ENCODE measurements around the gene ITIH1. TPM values are rescaled to one million over a fixed set of nuclear protein-coding genes. Genes with fewer than 3 reads are reported as not detected.

The ITIH1 gene, protein sequence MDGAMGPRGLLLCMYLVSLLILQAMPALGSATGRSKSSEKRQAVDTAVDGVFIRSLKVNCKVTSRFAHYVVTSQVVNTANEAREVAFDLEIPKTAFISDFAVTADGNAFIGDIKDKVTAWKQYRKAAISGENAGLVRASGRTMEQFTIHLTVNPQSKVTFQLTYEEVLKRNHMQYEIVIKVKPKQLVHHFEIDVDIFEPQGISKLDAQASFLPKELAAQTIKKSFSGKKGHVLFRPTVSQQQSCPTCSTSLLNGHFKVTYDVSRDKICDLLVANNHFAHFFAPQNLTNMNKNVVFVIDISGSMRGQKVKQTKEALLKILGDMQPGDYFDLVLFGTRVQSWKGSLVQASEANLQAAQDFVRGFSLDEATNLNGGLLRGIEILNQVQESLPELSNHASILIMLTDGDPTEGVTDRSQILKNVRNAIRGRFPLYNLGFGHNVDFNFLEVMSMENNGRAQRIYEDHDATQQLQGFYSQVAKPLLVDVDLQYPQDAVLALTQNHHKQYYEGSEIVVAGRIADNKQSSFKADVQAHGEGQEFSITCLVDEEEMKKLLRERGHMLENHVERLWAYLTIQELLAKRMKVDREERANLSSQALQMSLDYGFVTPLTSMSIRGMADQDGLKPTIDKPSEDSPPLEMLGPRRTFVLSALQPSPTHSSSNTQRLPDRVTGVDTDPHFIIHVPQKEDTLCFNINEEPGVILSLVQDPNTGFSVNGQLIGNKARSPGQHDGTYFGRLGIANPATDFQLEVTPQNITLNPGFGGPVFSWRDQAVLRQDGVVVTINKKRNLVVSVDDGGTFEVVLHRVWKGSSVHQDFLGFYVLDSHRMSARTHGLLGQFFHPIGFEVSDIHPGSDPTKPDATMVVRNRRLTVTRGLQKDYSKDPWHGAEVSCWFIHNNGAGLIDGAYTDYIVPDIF
- total RNA-seq, result 1 to 10 TPM in 1 of 4 donors, under 1 TPM in 1, not detected in 2; 0.34 to 1.5 TPM

DNA sequence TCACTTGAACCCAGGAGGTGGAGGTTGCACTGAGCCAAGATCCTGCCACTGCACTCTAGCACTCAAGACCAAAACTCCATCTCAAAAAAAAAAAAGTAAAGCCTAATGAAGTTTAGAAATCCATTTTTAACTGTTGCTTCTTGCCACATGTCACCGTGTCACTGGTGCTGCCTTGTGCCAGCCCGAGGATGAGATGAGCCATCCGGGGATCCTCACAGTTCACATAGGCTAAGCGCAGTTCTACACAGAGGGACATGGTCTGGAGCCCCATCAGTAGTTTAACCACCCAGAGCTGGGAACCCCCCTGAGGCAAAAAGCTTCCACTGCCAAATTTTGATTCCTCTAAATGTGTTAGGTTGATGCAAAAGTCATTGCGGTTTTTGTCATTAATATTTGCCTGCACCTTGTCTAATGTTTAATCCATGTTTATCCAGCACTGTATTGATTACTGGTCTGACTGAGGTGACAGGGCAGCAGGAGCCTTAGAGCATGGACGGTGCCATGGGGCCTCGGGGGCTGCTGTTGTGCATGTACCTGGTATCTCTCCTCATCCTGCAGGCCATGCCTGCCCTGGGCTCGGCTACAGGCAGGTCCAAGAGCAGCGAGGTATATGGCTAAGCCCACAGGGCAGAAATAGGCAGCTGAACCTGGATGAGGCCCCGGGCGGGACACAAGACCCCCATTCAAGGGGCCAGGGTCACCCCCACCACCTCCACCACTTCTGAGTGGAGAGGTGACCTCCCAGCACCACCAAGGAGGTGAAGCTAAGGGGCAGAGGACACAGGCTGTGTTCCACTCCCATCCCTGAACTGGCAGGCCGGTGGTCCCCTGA is at the start of gene ITIH1:
ITIH1 (plus strand) TSS at position 473 of the 832 bp plus-strand sequence; CDS start at position 490, 17 bp downstream.
- TF ChIP-seq, protein P1, sequence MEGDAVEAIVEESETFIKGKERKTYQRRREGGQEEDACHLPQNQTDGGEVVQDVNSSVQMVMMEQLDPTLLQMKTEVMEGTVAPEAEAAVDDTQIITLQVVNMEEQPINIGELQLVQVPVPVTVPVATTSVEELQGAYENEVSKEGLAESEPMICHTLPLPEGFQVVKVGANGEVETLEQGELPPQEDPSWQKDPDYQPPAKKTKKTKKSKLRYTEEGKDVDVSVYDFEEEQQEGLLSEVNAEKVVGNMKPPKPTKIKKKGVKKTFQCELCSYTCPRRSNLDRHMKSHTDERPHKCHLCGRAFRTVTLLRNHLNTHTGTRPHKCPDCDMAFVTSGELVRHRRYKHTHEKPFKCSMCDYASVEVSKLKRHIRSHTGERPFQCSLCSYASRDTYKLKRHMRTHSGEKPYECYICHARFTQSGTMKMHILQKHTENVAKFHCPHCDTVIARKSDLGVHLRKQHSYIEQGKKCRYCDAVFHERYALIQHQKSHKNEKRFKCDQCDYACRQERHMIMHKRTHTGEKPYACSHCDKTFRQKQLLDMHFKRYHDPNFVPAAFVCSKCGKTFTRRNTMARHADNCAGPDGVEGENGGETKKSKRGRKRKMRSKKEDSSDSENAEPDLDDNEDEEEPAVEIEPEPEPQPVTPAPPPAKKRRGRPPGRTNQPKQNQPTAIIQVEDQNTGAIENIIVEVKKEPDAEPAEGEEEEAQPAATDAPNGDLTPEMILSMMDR (IDR thresholded peaks at IDR 0.05; ENCODE audit: low read depth), result no peak

DNA sequence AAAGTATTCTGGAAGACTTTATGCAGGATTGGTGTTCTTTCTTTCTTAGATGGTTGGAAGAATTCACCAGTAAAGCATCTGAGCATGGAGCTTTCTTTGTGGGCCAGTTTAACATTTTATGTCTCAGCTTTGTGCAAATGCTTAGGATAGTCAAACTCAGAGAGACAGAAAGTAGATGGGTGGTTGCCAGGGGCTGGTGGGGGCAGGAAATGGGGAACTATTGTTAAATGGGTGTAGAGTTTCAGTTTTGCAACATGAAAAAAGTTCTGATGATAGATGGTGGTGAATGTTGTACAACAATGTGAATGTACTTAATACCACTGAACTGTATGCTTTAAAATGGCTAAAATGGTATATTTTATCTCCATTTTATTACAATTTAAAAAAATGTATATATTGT is 46.7 kb upstream of the ITIH1 start:
- TF ChIP-seq, protein P1 (IDR thresholded peaks at IDR 0.05; ENCODE audit: low read depth), result no peak

DNA sequence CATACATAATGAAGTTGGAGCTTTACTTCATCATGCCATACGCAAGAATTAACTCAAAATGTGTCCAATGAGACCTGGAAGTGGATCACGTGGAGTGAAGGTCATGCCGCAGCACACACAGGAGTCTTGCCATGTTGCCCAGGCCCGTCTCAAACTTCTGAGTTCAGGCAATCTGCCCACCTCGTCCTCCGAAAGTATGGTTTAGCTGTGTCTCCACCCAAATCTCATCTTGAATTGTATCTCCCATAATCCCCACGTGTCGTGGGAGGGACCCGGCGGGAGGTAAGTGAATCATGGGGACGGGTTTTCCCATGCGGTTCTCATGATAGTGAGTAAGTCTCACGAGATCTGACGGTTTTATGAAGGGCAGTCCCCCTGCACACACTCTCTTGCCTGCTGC is 45.8 kb upstream of the ITIH1 start:
- TF ChIP-seq, protein P1 (IDR thresholded peaks at IDR 0.05; ENCODE audit: low read depth), result no peak

DNA sequence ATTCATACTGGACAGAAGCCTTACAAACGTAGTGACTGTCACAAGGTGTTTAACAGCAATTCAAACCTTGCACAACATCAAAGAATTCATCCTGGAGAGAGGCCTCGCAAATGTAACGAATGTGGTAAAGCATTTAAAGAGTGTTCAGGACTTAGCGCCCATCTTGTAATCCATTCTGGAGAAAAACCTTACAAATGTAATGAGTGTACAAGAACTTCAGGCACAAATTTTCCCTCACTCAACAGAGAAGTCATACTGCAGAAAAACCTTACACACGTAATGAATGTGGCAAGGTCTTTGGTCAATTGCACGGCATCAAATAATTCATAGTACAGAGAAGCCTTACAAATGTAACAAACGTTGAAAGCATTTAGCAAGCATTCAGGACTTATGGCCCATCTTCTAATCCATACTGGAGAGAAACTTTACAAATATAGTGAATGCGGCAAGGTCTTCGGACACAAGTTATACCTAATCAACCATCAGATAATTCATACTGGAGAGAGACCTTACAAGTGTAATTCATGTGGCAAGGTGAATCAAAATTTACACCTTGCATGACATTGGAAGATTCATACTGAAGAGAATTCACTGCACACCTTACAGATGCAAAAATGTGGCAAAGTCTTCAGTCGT is 44.0 kb upstream of the ITIH1 start:
- TF ChIP-seq, protein P1 (IDR thresholded peaks at IDR 0.05; ENCODE audit: low read depth), result no peak

DNA sequence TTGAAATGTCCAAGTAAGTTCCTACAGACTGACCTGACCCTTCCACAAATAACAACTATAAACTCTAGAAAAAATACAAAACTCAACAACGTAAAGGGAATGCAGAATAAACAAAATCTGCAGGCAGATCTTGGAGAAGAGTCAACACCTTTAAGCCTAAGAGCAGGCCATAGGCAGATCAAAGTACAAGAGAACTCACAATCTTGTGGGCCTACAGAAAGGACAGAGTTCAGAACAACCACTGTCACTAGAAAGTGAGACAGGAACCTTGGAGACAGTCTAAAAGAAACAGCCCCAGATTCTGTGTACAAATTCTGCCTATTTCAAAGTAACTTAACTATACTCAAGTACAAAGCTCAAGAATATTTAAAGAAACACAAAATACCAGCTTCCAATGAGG is 37.7 kb upstream of the ITIH1 start:
- TF ChIP-seq, protein P1 (IDR thresholded peaks at IDR 0.05; ENCODE audit: low read depth), result no peak

DNA sequence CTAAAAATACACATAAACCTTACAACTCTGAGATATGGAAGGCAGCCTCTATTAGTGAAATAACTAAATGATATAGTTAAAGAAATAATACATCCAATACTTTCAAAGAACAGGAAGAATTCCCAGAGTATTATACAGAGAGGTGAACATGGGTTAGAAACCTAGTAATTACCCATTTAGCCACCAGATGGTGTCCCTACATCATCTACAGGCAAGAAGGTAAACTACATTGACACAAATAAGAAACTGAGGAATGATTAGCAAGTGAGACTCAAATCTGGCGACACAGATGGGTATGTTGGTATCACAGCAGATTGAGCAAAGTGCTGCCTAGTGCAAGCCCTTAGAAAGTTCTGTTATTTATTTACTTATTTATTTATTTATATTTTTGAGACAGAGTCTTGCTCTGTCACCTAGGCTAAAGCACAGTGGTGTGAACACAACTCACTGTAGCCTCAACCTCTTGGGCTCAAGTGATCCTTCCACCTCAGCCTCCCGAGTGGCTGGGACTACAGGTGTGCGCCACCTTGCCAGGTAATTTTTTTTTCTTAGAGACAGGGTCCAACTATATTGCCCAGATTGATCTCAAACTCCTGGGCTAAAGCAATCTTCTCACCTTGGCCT is 34.9 kb upstream of the ITIH1 start:
- TF ChIP-seq, protein P1 (IDR thresholded peaks at IDR 0.05; ENCODE audit: low read depth), result no peak

Data from subcutaneous adipose tissue (tissue), 4 donors.